Measurements from ENCODE around the gene ERI3. TPM values are rescaled to one million over a fixed set of nuclear protein-coding genes. Genes with fewer than 3 reads are reported as not detected.
A peak's percentile ranks its signal among the peaks of the same experiment; 100 is the strongest.

The ERI3 gene
- total RNA-seq, 1 donor from 2014 or later, result 52.7 TPM

DNA sequence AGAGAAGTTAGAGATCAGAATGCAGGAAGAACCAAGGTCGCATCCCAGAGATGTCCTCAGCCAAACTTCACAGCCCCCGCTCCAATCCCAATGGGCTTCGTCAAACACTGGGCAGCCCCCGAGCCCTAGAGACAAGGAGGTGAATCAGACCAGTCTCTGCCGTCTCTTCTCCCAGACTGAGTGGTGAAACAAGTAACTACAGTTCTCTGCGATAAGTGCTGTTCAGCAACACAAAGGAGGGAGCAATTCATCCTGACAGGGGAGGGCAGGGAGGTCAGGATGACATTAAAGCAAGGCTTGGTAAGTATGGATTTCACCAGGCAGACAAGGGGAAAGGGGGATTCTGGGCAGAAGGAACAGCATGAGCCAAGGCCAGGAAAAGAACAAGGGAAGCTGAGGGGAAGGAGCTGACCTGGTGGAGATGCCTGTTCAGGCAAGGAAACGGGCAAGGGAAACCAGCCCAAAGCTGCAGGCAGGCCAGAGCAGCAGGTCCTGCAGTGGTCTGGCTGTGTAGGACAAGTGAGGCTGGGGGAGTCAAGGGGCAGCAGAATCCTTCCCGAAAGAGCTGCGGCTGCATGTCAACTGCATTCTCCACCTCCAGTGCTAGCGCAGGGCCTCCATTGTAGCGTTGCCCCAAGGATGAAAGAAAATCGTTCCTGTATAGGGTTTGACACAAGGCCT lies 13.6 kb upstream of the ERI3 start:
- Histone ChIP-seq H3K9ac (ENCODE audit: low read depth in 1 of 3, low read length in 3 of 3) (no peak overlapping the region), H3K9me3 (ENCODE audit: control insufficient read depth in 3 of 3, low read length in 3 of 3) (no peaks in the 10 kb centered on the region), H3K4me1 (ENCODE audit: control insufficient read depth in 3 of 3, insufficient read depth in 3 of 3, low read length in 3 of 3) (no peaks in the 10 kb centered on the region), H3K27ac (ENCODE audit: low read depth, low read length) (no peak overlapping the region), H3K27me3 (ENCODE audit: control insufficient read depth in 3 of 3, insufficient read depth in 3 of 3, low read length in 3 of 3) (no peaks in the 10 kb centered on the region), H3K4me3 (ENCODE audit: low read length in 3 of 3) (no peak overlapping the region), H3K36me3 (ENCODE audit: control insufficient read depth in 3 of 3, insufficient read depth in 3 of 3, low read length in 3 of 3) (no peaks in the 10 kb centered on the region)

DNA sequence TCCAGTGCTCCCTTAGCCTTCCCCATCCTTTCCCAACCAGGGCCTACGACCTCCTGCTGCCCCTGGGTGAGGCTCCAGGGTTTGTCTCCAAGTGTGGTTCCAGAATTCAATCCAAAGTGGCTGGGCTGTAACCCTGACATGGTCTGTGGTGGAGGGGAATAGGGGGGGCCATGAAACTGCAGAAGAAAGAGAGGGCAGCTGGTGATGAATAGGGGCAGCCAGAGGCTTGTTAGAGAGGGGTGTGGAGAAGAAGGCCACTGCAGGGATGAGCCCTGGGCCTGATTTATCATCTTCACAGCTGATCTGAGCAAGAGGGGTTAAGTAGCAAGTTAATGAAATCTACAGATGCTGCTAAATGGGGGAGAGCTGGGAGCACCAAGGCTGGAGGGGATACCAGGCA lies 12.9 kb upstream of the ERI3 start:
- Histone ChIP-seq H3K9ac (ENCODE audit: low read depth in 1 of 3, low read length in 3 of 3) (no peak overlapping the region), H3K4me1 (ENCODE audit: control insufficient read depth in 3 of 3, insufficient read depth in 3 of 3, low read length in 3 of 3) (no peaks in the 10 kb centered on the region)

DNA sequence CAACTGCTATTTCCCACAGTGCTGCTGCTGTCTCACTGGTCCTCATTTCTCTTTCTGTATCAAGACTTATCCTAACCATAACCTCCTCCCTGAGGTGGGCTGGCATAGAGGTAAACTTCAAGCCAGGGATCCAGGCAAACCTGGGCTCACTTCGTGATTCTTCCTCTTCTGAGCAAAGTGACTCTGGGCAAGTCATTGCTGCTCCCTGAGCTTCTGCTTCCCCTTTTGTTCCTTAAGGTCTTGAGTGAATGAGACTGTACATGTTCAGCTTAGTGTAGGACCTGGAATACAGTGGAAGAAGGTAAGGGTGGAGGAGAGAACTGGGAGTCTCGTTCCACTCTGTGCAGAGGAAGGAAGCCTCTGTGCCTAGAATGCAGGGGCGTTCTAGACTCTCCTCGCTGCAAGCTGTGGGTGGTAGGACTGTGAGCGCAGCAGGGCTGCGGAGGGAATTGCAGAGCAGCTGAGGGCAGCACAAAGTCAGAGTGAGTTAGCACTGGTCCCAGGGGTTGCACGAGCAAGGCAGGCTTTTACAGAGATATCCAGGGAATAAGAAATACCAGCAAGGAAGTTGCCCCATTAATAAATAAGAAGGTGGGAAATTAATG lies 11.4 kb upstream of the ERI3 start:
- Histone ChIP-seq H3K4me3 (ENCODE audit: low read length in 3 of 3) (no peak overlapping the region), H3K27ac (ENCODE audit: low read depth, low read length) (no peak overlapping the region), H3K9me3 (ENCODE audit: control insufficient read depth in 3 of 3, low read length in 3 of 3) (no peaks in the 10 kb centered on the region), H3K36me3 (ENCODE audit: control insufficient read depth in 3 of 3, insufficient read depth in 3 of 3, low read length in 3 of 3) (no peaks in the 10 kb centered on the region), H3K4me1 (ENCODE audit: control insufficient read depth in 3 of 3, insufficient read depth in 3 of 3, low read length in 3 of 3) (no peaks in the 10 kb centered on the region), H3K27me3 (ENCODE audit: control insufficient read depth in 3 of 3, insufficient read depth in 3 of 3, low read length in 3 of 3) (no peaks in the 10 kb centered on the region), H3K9ac (ENCODE audit: low read depth in 1 of 3, low read length in 3 of 3) (no peak overlapping the region)

More for the DNA sequence above, 12.9 kb upstream of the ERI3 start:
- Histone ChIP-seq H3K27ac (ENCODE audit: low read depth, low read length) (no peak overlapping the region), H3K36me3 (ENCODE audit: control insufficient read depth in 3 of 3, insufficient read depth in 3 of 3, low read length in 3 of 3) (no peaks in the 10 kb centered on the region), H3K27me3 (ENCODE audit: control insufficient read depth in 3 of 3, insufficient read depth in 3 of 3, low read length in 3 of 3) (no peaks in the 10 kb centered on the region), H3K9me3 (ENCODE audit: control insufficient read depth in 3 of 3, low read length in 3 of 3) (no peaks in the 10 kb centered on the region), H3K4me3 (ENCODE audit: low read length in 3 of 3) (no peak overlapping the region)

DNA sequence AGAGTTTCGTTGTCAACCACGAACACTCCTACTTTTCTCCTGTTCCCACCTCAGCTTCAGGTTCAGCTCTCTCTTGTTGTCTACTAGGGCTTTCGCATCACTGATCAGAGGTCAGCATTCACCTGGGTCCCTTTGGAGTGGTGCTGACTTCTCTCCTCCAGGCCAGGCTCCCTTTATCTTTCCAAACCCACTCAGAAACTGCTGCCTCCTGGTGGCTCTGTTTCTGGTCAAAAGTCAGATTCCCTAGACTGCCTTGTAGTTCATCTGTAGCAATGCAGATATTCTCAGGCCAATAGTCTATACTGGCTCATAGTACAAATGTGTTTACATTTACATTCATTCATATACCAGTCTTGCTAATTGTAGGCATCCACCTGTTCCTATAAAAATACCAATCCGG lies 6.4 kb upstream of the ERI3 start:
- no peaks in the 10 kb centered on the region for H3K9me3 ChIP-seq (ENCODE audit: control insufficient read depth in 3 of 3, low read length in 3 of 3)
- H3K4me1 ChIP-seq (ENCODE audit: control insufficient read depth in 3 of 3, insufficient read depth in 3 of 3, low read length in 3 of 3), result no peaks in the 10 kb centered on the region
- no peaks in the 10 kb centered on the region for H3K36me3 ChIP-seq (ENCODE audit: control insufficient read depth in 3 of 3, insufficient read depth in 3 of 3, low read length in 3 of 3)
- no peak overlapping the region for H3K9ac ChIP-seq (ENCODE audit: low read depth in 1 of 3, low read length in 3 of 3)
- no peak overlapping the region for H3K4me3 ChIP-seq (ENCODE audit: low read length in 3 of 3)
- H3K27ac ChIP-seq (ENCODE audit: low read depth, low read length), result no peak overlapping the region
- H3K27me3 ChIP-seq (ENCODE audit: control insufficient read depth in 3 of 3, insufficient read depth in 3 of 3, low read length in 3 of 3), result no peaks in the 10 kb centered on the region

DNA sequence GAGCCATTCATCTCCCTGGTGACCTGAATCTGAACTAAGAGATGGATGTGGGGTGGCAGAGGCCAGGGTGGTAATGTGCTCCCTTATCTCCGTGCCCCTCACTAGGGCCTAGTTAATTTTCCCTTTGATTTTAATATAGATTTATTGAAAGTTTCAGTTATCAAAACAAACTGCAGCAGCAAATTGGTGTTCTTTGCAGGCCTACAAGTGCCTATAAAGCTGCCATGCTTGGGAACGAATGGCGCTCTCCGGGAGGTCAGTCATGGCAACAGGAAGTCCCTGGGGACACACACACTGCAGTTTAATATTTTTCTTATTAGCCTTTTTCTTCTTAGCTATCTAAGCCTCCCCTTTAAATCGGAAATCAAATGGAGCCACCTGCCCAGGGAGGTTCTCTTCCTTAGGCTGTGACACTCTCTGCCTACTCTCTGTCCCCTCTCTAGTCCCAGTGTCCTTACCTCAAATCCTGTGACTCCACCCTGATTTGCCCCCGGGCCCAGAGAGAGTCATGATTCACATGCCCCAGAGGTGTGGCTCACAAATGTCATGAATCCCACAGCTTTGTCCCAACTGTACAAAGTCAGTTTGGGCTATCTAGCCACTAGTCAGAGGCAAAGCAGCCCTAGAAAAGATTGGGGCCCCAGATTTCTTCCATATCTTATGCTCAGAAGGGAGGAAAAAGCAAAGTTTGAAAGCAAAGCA lies 4.3 kb upstream of the ERI3 start:
- no peak overlapping the region for H3K4me3 ChIP-seq (ENCODE audit: low read length in 3 of 3)
- H3K9ac ChIP-seq (ENCODE audit: low read depth in 1 of 3, low read length in 3 of 3), result no peak overlapping the region
- H3K36me3 ChIP-seq (ENCODE audit: control insufficient read depth in 3 of 3, insufficient read depth in 3 of 3, low read length in 3 of 3), result no peaks in the 10 kb centered on the region
- no peaks in the 10 kb centered on the region for H3K9me3 ChIP-seq (ENCODE audit: control insufficient read depth in 3 of 3, low read length in 3 of 3)
- H3K27ac ChIP-seq (ENCODE audit: low read depth, low read length), result no peak overlapping the region
- no peaks in the 10 kb centered on the region for H3K27me3 ChIP-seq (ENCODE audit: control insufficient read depth in 3 of 3, insufficient read depth in 3 of 3, low read length in 3 of 3)
- H3K4me1 ChIP-seq (ENCODE audit: control insufficient read depth in 3 of 3, insufficient read depth in 3 of 3, low read length in 3 of 3), result peaks cover 3 to 8% (median 3%) of the 10 kb centered on the region in 3 donors

DNA sequence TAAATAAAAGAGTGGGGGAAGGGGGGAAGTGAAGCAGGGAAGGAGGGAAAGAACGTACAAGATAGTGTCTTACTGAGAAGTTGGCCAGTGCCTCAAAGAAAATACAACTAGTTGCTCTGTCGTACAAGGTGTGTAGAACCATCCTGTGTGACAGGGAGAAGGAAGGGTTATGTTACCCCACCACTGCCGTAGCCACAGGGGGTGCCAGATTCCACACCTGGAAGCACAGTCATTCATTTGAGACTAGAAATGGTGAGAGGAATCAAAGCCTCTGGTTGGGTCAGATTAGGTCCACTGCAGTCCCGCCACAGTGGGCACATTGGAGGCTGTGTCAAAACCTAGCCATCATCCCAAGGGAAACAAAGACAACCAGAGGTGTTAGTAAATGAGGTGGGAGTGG lies 2.7 kb upstream of the ERI3 start:
- Histone ChIP-seq H3K27me3 (ENCODE audit: control insufficient read depth in 3 of 3, insufficient read depth in 3 of 3, low read length in 3 of 3) (no peaks in the 10 kb centered on the region), H3K9me3 (ENCODE audit: control insufficient read depth in 3 of 3, low read length in 3 of 3) (no peaks in the 10 kb centered on the region), H3K4me1 (ENCODE audit: control insufficient read depth in 3 of 3, insufficient read depth in 3 of 3, low read length in 3 of 3) (peaks cover 14 to 16% (median 14%) of the 10 kb centered on the region in 3 donors), H3K4me3 (ENCODE audit: low read length in 3 of 3) (no peak overlapping the region), H3K9ac (ENCODE audit: low read depth in 1 of 3, low read length in 3 of 3) (no peak overlapping the region), H3K27ac (ENCODE audit: low read depth, low read length) (no peak overlapping the region), H3K36me3 (ENCODE audit: control insufficient read depth in 3 of 3, insufficient read depth in 3 of 3, low read length in 3 of 3) (no peaks in the 10 kb centered on the region)

DNA sequence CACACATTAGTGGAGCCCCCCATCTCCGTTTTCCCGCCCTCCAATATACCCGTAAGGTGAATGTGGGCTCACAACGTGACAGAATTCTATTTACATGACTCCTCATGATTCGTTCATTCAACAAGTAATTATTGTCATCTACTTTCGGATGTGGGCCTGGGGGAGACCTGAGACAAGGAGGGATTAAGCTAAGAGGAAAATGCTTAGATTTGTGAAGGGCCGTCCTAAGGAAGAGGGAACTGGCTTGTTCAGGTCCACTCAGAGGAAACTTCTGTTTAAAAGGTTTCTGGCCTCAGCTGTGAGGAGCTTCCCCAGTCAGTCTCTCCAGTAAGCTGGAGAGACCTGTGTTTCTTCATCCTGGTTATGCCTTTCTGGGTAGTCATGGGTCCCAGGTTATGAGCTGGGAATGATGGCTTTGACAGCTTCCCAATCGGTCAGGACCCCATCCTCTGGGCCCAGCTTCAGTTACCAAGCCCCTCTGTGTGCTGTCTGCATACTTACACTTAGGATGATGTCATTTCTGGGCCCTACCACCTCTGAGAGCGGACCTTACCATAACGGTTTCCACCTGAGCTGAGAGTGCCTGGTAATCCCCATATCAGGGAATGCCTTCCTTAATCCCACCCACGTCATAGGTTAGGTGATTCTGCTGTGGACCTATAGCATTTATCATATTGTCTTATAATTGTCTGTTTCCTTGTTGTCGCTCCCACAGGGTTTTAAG lies 687 bp upstream of the ERI3 start:
- H3K9ac ChIP-seq (ENCODE audit: low read depth in 1 of 3, low read length in 3 of 3), result no peak overlapping the region
- H3K27ac ChIP-seq (ENCODE audit: low read depth, low read length), result peak overlapping the region; percentile 33
- H3K9me3 ChIP-seq (ENCODE audit: control insufficient read depth in 3 of 3, low read length in 3 of 3), result no peaks in the 10 kb centered on the region
- H3K27me3 ChIP-seq (ENCODE audit: control insufficient read depth in 3 of 3, insufficient read depth in 3 of 3, low read length in 3 of 3), result no peaks in the 10 kb centered on the region
- H3K4me3 ChIP-seq (ENCODE audit: low read length in 3 of 3), result peak overlapping the region; percentile 52 to 69 (median 58)
- peaks cover 14 to 16% (median 14%) of the 10 kb centered on the region in 3 donors for H3K4me1 ChIP-seq (ENCODE audit: control insufficient read depth in 3 of 3, insufficient read depth in 3 of 3, low read length in 3 of 3)
- no peaks in the 10 kb centered on the region for H3K36me3 ChIP-seq (ENCODE audit: control insufficient read depth in 3 of 3, insufficient read depth in 3 of 3, low read length in 3 of 3)

DNA sequence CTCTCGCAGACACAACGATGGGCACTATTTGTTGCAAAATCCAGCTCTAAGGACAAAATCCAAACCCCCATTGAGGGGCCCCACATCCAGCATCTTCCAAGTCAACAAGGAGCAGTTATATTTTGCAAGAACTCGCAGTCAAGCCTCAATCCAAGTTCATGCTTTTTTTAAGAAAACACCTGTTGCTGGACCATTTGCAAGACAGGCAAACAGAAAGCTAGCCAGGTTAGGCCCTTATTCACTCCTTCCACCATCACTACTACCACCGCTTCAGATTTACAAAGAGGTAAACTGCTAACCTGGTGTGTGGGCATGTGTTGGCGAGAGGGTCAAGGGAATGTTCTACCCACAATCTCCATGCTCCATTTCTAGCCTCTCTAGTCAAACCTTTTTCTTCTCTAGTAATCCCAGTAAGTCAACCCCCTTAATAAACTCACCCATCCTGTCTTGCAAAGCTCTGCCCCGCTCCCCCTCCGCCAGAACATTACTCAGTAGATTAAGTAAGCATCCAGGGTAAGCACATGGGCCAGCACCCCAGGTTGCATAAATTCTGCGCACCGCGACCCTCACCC lies 703 bp downstream of the ERI3 start:
- H3K36me3 ChIP-seq (ENCODE audit: control insufficient read depth in 3 of 3, insufficient read depth in 3 of 3, low read length in 3 of 3), result no peaks in the 10 kb centered on the region
- H3K9me3 ChIP-seq (ENCODE audit: control insufficient read depth in 3 of 3, low read length in 3 of 3), result no peaks in the 10 kb centered on the region
- H3K27me3 ChIP-seq (ENCODE audit: control insufficient read depth in 3 of 3, insufficient read depth in 3 of 3, low read length in 3 of 3), result no peaks in the 10 kb centered on the region
- peaks cover 14 to 16% (median 14%) of the 10 kb centered on the region in 3 donors for H3K4me1 ChIP-seq (ENCODE audit: control insufficient read depth in 3 of 3, insufficient read depth in 3 of 3, low read length in 3 of 3)
- peak overlapping the region; percentile 75 for H3K27ac ChIP-seq (ENCODE audit: low read depth, low read length)
- H3K4me3 ChIP-seq (ENCODE audit: low read length in 3 of 3), result peak overlapping the region; percentile 80 to 83 (median 81)
- peak overlapping the region; percentile 57 to 90 (median 83) for H3K9ac ChIP-seq (ENCODE audit: low read depth in 1 of 3, low read length in 3 of 3)

DNA sequence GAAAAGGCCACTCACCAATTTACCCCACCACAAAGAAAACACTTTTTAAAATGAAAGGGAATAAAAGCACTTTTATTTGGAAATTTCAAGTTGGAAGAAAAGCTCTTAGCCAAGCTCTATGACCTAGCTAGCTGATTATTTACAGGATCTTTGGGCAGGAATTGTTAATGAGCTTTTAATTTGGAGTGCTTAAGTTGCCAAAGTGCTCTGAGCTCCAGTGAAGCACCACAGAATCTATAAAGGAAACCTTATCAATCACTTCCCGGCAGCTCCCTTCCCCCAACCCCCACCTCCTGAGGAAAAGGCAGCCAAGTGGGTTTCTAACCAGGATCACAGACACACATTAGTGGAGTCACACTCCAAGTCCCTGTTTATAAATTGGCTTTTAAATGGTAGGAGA lies 1.5 kb downstream of the ERI3 start:
- H3K27me3 ChIP-seq (ENCODE audit: control insufficient read depth in 3 of 3, insufficient read depth in 3 of 3, low read length in 3 of 3), result no peaks in the 10 kb centered on the region
- no peak overlapping the region for H3K9ac ChIP-seq (ENCODE audit: low read depth in 1 of 3, low read length in 3 of 3)
- H3K4me3 ChIP-seq (ENCODE audit: low read length in 3 of 3), result no peak overlapping the region
- no peaks in the 10 kb centered on the region for H3K36me3 ChIP-seq (ENCODE audit: control insufficient read depth in 3 of 3, insufficient read depth in 3 of 3, low read length in 3 of 3)
- H3K9me3 ChIP-seq (ENCODE audit: control insufficient read depth in 3 of 3, low read length in 3 of 3), result no peaks in the 10 kb centered on the region
- no peak overlapping the region for H3K27ac ChIP-seq (ENCODE audit: low read depth, low read length)
- peaks cover 14 to 16% (median 14%) of the 10 kb centered on the region in 3 donors for H3K4me1 ChIP-seq (ENCODE audit: control insufficient read depth in 3 of 3, insufficient read depth in 3 of 3, low read length in 3 of 3)

All from skeletal muscle tissue (tissue), 4 donors.